H9 (cell line): ENCODE data around the gene TMEM273. TPM values are rescaled to one million over a fixed set of nuclear protein-coding genes. Genes with fewer than 3 reads are reported as not detected.

Experiments
- DNase-seq: peaks from one replicate; pipeline ENCODE4 v3.0.0-alpha.2; 2017
- H2AFZ ChIP-seq: one replicate; pipeline ENCODE4 v1.6.1; 2013; ENCODE audit warnings: mild to moderate bottlenecking, low read length, control low read depth, moderate library complexity
- H2AK5ac ChIP-seq: 2 replicates; pipeline ENCODE4 v1.6.1; 2013; ENCODE audit warnings: low read length, control low read depth, mixed read lengths; ENCODE audit not compliant: insufficient read length
- H2BK120ac ChIP-seq: one replicate; pipeline ENCODE4 v1.6.1; 2013; ENCODE audit warnings: low read depth, mild to moderate bottlenecking, low read length, control low read depth, inconsistent platforms; ENCODE audit not compliant: poor library complexity, severe bottlenecking
- H2BK12ac ChIP-seq: 2 replicates; pipeline ENCODE4 v1.6.1; 2013; ENCODE audit warnings: low read length, control low read depth, mixed read lengths, low read depth; ENCODE audit not compliant: insufficient read length
- H2BK15ac ChIP-seq: 2 replicates; pipeline ENCODE4 v1.6.1; 2013; ENCODE audit warnings: low read depth, low read length, control low read depth
- H2BK20ac ChIP-seq: one replicate; pipeline ENCODE4 v1.6.1; 2013; ENCODE audit warnings: low read depth, mild to moderate bottlenecking, low read length, control low read depth, inconsistent platforms; ENCODE audit not compliant: poor library complexity, severe bottlenecking
- H2BK5ac ChIP-seq: 2 replicates; pipeline ENCODE4 v1.6.1; 2013; ENCODE audit warnings: low read length, control low read depth, mixed read lengths; ENCODE audit not compliant: insufficient read length
- H3K14ac ChIP-seq: 2 replicates; pipeline ENCODE4 v1.6.1; 2013; ENCODE audit warnings: low read length, control low read depth; ENCODE audit not compliant: insufficient read depth
- H3K18ac ChIP-seq: 2 replicates; pipeline ENCODE4 v1.6.1; 2013; ENCODE audit warnings: low read depth, mild to moderate bottlenecking, mixed read lengths, low read length, control low read depth; ENCODE audit not compliant: insufficient read length
- H3K23ac ChIP-seq: 2 replicates; pipeline ENCODE4 v1.6.1; 2013; ENCODE audit warnings: low read length, control low read depth, mixed read lengths, low read depth; ENCODE audit not compliant: insufficient read length
- H3K23me2 ChIP-seq: 2 replicates; pipeline ENCODE4 v1.6.1; 2013; ENCODE audit warnings: low read depth, mild to moderate bottlenecking, mixed read lengths, low read length, control low read depth; ENCODE audit not compliant: insufficient read length, poor library complexity, severe bottlenecking
- H3K27ac ChIP-seq: 2 replicates; pipeline ENCODE4 v1.5.1; 2013; ENCODE audit warnings: low read length, control low read depth, mixed read lengths, low read depth; ENCODE audit not compliant: insufficient read length
- H3K27me3 ChIP-seq: 2 replicates; pipeline ENCODE4 v1.6.1; 2013; ENCODE audit warnings: low read length, control low read depth, inconsistent platforms; ENCODE audit not compliant: insufficient read depth
- H3K4ac ChIP-seq: 2 replicates; pipeline ENCODE4 v1.6.1; 2013; ENCODE audit warnings: low read depth, mild to moderate bottlenecking, control low read depth, inconsistent platforms, low read length, moderate library complexity
- H3K4me1 ChIP-seq: 2 replicates; pipeline ENCODE4 v1.6.1; 2013; ENCODE audit warnings: low read length, control low read depth, inconsistent platforms; ENCODE audit not compliant: insufficient read depth
- H3K4me2 ChIP-seq: 2 replicates; pipeline ENCODE4 v1.6.1; 2013; ENCODE audit warnings: low read length, control low read depth, mixed read lengths; ENCODE audit not compliant: insufficient read length, insufficient read depth
- H3K56ac ChIP-seq: 2 replicates; pipeline ENCODE4 v1.6.1; 2013; ENCODE audit warnings: low read depth, mild to moderate bottlenecking, mixed read lengths, low read length, control low read depth; ENCODE audit not compliant: insufficient read length
- H3K79me1 ChIP-seq: 2 replicates; pipeline ENCODE4 v1.6.1; 2013; ENCODE audit warnings: low read depth, mild to moderate bottlenecking, moderate library complexity, low read length, control low read depth, inconsistent platforms; ENCODE audit not compliant: insufficient read depth, poor library complexity, severe bottlenecking
- H3K79me2 ChIP-seq: 2 replicates; pipeline ENCODE4 v1.6.1; 2013; ENCODE audit warnings: low read length, control low read depth, inconsistent platforms; ENCODE audit not compliant: insufficient read depth
- H3K9ac ChIP-seq: 2 replicates; pipeline ENCODE4 v1.6.1; 2013; ENCODE audit warnings: low read length, control low read depth, mixed read lengths; ENCODE audit not compliant: insufficient read length; ENCODE audit errors: extremely low read depth
- H3K9me3 ChIP-seq: one replicate; pipeline ENCODE4 v1.6.1; 2013; ENCODE audit warnings: low read depth, low read length, inconsistent platforms; ENCODE audit not compliant: control insufficient read depth
- H3T11ph ChIP-seq: one replicate; pipeline ENCODE4 v1.6.1; 2013; ENCODE audit warnings: mild to moderate bottlenecking, low read length, control low read depth, inconsistent platforms
- H4K20me1 ChIP-seq: one replicate; pipeline ENCODE4 v1.6.1; 2013; ENCODE audit not compliant: control insufficient read depth, insufficient read length, insufficient read depth
- H4K5ac ChIP-seq: 2 replicates; pipeline ENCODE4 v1.6.1; 2013; ENCODE audit warnings: low read depth, mild to moderate bottlenecking, mixed read lengths, low read length, control low read depth; ENCODE audit not compliant: insufficient read length
- H4K8ac ChIP-seq: replicated peaks from 2 replicates; pipeline ENCODE4 v1.6.1; 2013; ENCODE audit warnings: low read length, control low read depth, mixed read lengths, low read depth; ENCODE audit not compliant: insufficient read length
- H4K91ac ChIP-seq: 2 replicates; pipeline ENCODE4 v1.6.1; 2013; ENCODE audit warnings: low read depth, mild to moderate bottlenecking, moderate library complexity, mixed read lengths, low read length, control low read depth; ENCODE audit not compliant: insufficient read length
- H3K27ac Mint-ChIP-seq, 3 experiments: 2 replicates in 2 of 3; 3 replicates in 1 of 3; pipeline ENCODE4 v1.8.0; 2020 to 2021; ENCODE audit warnings: mixed read lengths in 3 of 3, mild to moderate bottlenecking in 1 of 3, moderate library complexity in 1 of 3
- H3K27me3 Mint-ChIP-seq: 2 replicates; pipeline ENCODE4 v1.8.0; 2021; ENCODE audit warnings: low read depth, mild to moderate bottlenecking, moderate library complexity, mixed read lengths
- H3K36me3 Mint-ChIP-seq, 3 experiments: 2 replicates in 2 of 3; 3 replicates in 1 of 3; pipeline ENCODE4 v1.8.0; 2020 to 2021; ENCODE audit warnings: low read depth in 3 of 3, mixed read lengths in 3 of 3; ENCODE audit not compliant: insufficient read depth in 1 of 3
- H3K4me1 Mint-ChIP-seq, 2 experiments: 2 replicates each; pipeline ENCODE4 v1.8.0; 2020; ENCODE audit warnings: mixed read lengths in 2 of 2
- H3K4me3 Mint-ChIP-seq, 2 experiments: 2 replicates in 1 of 2; 3 replicates in 1 of 2; pipeline ENCODE4 v1.8.0; 2020 to 2021; ENCODE audit warnings: mild to moderate bottlenecking in 2 of 2, mixed read lengths in 2 of 2, moderate library complexity in 1 of 2
- H3K9me3 Mint-ChIP-seq, 2 experiments: 2 replicates in 1 of 2; 3 replicates in 1 of 2; pipeline ENCODE4 v1.8.0; 2020; ENCODE audit warnings: mild to moderate bottlenecking in 2 of 2, mixed read lengths in 2 of 2, moderate library complexity in 1 of 2
- CTCF ChIP-seq: fragments of 200-600 bp; sonication (generic); conservative IDR thresholded peaks from 3 replicates; pipeline ENCODE4 v1.8.0; 2021; ENCODE audit warnings: antibody characterized with exemption, mild to moderate bottlenecking
- WGBS: extraction: QIAGEN DNeasy Blood & Tissue Kit; methylation state at CpG from one replicate; pipeline ENCODE4 v1.1.7; 2013; ENCODE audit warnings: missing lambda C conversion rate, low lambda C conversion rate, mixed read lengths; ENCODE audit not compliant: insufficient read length; ENCODE audit errors: extremely low coverage; 5-methylcytosine and 5-hydroxymethylcytosine counted together
- total RNA-seq: library from RNA; stranded (reverse); gene quantifications from 2 replicates; pipeline ENCODE4 v1.2.1, GENCODE V29; 2021

The TMEM273 gene
- total RNA-seq, 1 experiment from 2014 or later, result not detected

GRCh38 chr10:49174926-49175500 is 13.2 kb downstream of the TMEM273 start:
- Histone ChIP-seq H3K23ac (no peak overlapping the region), H4K91ac (no peak overlapping the region), H3T11ph (no peak overlapping the region), H2BK15ac (no peak overlapping the region), H3K18ac (no peak overlapping the region), H3K79me2 (no peaks in the 10 kb centered on the region), H4K5ac (no peak overlapping the region), H2BK120ac (no peak overlapping the region), H3K9me3 (no peaks in the 10 kb centered on the region), H3K79me1 (no peaks in the 10 kb centered on the region), H3K14ac (0 out of 2 replicates have a peak overlapping the region, but pooled peaks have one; percentile 5), H2AFZ (no peak overlapping the region), H3K4me2 (no peak overlapping the region), H3K4me1 (no peaks in the 10 kb centered on the region), H4K8ac (no peak overlapping the region), H3K9ac (no peak overlapping the region), H4K20me1 (no peaks in the 10 kb centered on the region), H2AK5ac (no peak overlapping the region), H3K27ac (no peak overlapping the region), H2BK5ac (no peak overlapping the region), H2BK12ac (no peak overlapping the region), H3K27me3 (no peaks in the 10 kb centered on the region), H3K23me2 (no peaks in the 10 kb centered on the region), H3K4ac (no peak overlapping the region), H3K56ac (no peak overlapping the region), H2BK20ac (no peak overlapping the region)
- no peak overlapping the region for H3K4me3 Mint-ChIP-seq
- H3K9me3 Mint-ChIP-seq, result 0 out of 5 replicates have a peak, but pooled peaks cover 0 to 3% of the 10 kb centered on the region in 2 experiments
- H3K27me3 Mint-ChIP-seq, result no peaks in the 10 kb centered on the region
- H3K36me3 Mint-ChIP-seq, result no peaks in the 10 kb centered on the region; a peak in 1 of 7 replicates
- no peak for DNase-seq
- peaks cover 4 to 9% of the 10 kb centered on the region in 2 experiments for H3K4me1 Mint-ChIP-seq
- peak overlapping the region; percentile 37 to 69 (median 43); a peak in 5 of 7 replicates for H3K27ac Mint-ChIP-seq
- TF ChIP-seq CTCF, result no peak
- no CpG with 5 or more reads among the region's 10 CpGs for WGBS
